NOMO-1 treated with dmso at 0.1 percent for 144 hours (cell line): ENCODE data around the gene RAB7B.
"Not testable (repeated sequence)": the region's sequence is repeated elsewhere in the genome, so short reads cannot be mapped to it uniquely, and the experiment has no call there.

Source experiments
- DNase-seq: peaks from one replicate; lab custom pipeline; 2025; ENCODE audit not compliant: unreplicated experiment; lab: John Stamatoyannopoulos, UW

Gene RAB7B

DNA sequence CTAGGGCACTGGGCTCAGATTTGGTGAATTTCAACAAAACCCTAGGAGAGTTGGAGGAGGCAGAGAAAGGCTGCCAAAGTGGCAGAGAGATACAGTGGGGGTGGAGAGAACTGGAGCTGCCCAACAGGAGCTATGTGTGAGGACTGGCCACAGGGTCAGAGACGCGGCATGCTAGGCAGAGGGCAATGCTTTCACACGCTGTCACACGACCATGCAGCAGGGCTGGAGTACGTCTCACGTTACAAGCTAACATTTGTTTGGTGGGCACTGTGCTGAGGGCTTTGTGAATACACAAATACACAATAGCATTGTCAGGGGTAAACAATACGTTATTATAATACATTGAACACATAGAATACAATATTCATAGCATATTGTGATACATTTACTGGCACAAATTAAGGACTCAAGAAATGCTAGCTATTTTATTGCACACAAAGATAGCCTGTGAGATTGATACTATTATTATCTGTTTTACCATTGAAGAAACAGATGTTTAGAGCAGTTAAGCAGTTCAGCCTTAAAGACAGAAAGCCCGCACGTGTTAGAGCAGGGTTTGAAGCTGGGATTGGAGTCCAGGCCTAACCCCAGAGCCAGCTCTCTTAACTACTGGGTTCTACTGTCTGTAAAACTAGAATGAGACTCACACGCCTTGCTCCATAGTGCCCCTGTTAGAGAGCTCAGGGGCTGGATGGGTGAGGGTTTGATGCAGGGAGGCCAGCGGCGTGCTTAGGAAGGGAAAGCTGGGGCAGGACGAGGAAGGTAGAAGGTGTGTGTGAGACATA, 4.5 kb downstream of the RAB7B start:
- DNase-seq, result no peak

DNA sequence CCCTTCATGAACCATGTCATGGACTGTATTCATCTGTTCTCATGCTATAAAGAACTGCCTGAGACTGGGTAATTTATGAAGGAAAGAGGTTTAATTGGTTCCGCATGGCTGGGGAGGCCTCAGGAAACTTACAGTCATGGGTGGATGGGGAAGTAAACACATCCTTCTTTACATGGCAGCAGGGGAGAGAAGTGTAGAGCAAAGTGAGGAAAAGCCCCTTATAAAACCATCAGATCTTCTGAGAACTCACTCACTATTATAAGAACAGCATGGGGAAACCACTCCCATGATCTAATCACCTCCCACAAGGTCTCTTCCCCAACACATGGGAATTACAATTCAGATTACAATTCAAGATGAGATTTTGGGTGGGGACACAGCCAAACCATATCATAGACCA, 6.6 kb downstream of the RAB7B start:
- not testable (repeated sequence) for DNase-seq

DNA sequence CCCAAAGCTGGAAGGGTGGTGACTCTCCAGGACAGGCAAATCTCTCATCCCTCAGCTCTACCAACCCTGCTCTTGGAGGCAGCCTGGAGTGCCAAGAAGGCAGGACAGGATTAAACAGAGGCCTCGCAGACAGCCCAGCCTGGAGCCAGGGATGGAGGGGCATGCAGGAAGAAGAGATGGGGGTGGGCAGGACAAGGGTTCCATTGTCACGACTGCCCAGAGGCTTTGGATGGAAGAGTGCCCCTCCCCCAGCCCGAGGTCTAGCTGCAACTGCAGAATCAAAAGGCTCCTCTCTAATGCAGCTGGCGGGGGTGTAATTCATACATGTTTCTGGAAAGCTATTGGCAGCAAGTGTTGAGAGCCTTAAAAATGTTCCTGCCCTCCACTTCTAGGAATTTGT, 8.8 kb downstream of the RAB7B start:
- DNase-seq, result no peak

DNA sequence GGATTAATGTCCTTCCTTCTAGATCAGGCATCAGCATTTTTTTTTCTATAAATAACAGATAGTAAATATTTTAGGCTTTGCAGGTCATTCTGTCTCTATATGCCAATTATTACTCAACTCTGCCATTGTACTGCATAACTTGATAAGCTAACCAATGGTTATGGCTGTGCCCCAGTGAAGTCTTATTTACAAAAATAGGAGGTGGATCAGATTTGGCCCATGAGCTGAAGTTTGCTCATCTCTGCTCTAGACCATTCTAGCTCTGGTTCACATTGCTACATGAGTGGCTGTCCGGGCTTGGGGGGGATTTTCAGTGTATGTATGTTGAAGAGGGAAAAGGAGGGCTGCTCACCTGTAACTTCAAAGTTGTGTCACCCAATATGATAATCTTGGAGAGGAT, 10.1 kb downstream of the RAB7B start:
- DNase-seq, result no peak

DNA sequence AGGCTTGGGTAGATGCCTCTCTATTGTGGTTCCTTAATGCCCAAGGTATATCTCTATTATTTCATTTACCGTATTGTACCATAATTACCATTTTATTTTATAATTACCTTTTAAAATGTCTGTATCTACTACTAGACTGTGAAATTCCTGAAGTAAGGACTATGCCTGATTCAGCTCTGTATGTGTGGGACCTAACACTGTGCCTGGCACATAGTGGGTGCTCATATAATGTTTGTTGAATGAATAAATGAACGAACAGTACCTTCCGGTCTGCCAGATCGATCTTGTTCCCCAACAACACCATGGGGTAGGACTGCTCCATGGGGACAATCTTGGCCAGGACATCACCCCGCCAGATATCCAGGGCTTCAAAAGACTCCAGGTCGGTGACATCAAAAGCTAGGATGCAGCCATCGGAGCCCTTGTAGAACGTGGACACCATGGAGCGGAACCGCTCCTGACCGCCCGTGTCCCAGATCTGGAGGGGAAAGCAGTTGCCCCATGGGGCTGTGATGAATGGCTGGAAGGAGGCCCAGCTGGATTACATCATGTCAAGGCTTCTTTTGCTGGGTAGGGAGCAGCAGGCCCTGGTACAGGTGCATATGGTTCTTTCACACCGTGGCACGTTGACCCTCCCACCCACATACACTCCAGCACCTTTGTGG, 10.8 kb downstream of the RAB7B start:
- no peak for DNase-seq

DNA sequence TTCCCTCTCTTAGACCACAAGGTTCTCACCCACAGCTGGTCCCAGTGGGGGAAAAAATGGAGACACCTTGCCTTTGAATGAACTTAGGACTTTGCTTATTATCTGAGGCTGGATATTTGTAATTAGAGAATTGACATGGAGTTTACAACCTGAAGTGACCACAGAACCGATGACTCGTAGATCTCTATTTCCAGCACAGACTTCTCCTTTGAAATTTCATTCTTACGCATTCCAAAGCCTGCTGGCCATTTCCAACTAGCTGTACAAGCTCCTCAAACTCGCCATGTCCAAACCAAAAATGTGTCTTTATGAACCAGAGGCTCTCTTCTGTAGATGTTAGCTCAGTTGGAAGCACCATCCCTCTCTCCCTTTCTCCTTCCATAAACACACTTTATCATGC, 12.0 kb downstream of the RAB7B start:
- no peak for DNase-seq

DNA sequence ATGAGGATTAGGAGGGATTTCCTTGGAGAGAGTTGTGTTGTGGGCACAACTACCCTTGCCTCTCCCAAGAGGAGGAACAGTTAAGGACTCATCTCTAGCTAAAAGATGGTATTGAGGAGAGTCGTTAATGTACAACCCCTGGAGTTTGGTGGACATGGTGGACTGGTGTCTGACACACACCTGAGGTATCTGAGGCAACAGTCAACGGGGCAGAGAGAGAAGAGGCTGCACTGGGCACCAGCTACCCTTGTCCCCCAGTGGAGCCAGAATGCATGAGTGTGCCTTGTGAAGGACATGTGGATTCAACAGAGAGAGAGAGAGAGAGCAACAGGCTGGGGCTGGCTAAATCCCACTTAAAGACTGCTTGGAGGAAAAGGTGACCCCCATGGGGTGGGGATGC, 13.0 kb downstream of the RAB7B start:
- DNase-seq, result no peak

DNA sequence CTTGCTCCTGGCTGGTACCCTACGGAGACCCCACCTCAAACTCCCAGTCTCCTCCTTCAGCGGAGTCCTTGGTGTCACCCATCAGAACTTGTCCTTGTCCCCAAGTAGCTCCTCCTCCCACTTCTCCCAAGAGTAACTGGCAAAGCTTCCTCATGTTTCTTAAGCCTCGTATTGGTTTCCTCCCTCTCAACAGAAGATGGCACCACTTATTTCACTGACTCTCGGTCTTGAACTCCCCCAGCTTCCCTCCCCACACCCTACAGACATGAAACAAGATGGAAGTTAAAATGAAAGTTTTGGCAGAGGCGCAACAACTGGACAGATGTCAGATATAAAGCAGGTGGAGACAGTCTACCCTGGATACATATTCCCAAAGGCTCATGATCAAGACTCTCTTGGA, 13.4 kb downstream of the RAB7B start:
- DNase-seq, result no peak

DNA sequence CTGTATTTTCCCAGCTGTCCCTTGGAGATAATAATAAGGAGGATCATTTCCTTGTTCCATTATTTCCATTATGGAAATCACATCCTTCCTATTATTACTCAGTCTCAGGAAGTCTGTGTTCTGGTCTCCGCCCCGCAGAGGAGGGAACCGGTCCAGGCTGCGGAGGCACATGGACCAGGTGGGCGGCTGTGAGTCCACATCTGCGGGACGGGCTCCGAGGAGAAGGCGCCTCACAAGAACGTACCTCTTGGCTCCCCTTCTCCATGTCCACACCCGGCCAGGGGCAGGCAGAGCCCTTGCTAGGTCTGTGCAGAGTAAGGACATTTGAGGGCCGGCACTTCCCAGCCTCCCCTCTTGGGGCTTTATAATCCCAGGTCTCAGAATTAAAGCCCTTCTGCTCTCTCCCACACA, 14.6 kb downstream of the RAB7B start:
- no peak for DNase-seq

DNA sequence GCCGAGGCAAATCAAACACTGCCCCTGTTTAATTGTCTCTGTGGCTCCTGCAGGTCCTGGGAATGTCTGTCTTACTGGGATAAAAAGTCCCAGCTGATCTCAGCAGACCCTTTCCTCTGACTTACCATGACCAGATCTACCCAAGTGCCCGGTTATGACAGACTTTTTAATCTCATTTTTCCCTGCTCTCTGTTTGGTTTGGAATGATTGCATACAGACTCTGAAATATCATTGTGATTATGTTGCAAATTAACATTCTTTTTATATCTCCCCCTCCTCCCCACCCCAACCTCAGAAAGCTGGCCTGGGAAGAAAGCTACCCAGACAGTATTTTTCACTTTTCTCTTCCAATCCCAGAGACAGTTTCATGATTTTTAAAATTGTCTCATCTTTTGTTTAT, 16.3 kb downstream of the RAB7B start:
- no peak for DNase-seq

DNA sequence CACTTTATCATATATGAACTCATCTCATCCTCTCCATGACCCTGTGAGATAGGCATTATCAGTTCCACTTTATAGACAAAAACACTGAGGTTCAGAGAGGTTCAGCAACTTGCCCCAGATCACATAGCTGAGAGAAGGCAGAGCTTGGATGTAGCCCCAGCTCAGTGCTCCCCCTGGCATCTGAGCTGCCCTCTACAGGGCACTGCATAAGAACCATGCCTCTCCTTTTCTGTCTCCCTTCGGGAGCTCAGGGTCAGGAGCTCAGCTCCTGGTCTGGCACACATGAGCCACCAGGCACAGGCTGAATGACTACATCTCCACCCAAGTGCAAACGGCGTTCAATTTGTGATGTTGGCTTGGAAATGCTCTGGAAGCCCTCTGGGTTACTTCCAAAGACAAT, 16.9 kb downstream of the RAB7B start:
- no peak for DNase-seq

DNA sequence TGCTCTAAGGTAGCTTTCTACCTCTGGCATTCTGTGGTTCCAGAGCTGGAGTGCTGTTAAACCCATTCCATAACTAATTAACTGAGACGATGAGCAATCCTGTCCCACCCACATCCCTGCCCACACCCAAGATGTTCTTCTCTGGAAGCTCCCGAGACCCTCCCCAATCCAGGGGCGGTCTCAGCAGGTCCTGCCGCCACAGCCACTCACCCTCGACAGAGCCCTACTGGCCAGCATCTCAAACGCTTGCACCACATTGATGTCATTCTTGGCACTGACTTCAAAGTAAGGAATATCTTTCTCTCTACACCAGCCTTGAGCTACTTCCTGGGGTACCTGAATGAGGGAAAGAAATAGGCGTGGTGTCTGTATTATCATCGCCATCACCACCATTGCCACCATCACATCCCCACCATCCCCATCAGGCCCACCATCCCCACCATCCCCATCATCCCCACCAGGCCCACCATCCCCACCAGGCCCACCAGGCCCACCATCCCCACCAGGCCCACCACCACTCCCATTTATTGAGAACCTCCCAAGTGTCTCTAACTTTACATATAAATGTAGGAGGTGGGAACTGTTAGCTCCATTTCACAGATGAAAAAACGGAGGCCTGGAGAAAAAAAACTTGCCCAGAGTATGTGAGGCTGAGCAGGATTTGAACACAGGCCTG, 17.7 kb downstream of the RAB7B start:
- no peak for DNase-seq

DNA sequence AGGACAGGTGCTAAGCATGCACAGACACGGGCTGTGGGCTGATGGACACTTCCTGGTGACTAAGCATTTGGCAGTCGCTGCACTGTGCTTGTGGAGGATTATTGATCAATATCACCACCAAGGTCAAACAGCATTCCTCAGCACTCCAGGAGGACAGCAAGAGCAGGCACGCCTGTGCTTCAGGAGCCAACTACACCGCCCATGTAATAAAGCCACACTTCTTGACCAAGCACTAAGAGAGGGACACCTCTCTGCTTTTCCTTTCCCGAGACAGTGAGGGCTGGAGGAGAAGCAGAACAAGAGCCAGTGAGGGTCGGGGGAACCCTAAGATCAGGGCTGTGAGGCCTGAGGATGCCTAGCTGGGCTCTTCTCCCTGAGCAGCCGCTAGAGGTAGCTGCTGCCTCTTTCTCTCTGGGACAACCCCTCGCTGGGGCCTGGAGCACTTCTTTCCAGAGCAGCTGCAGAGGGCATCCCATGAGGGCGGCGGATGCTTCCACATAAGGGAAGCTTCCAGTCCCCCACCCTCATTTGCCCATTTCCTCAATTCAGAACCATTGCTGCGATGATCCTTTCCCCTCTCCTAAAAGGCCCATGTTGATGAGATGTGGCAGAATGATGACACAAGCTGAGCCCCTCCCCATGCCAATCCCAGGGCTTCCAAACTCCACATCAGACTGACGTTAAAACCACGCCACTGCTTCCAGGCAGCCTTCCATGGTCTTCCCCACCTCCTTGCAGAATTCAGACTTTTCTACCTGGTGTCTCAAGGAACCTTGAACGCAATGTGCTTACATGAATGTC, 19.1 kb downstream of the RAB7B start:
- no peak for DNase-seq

DNA sequence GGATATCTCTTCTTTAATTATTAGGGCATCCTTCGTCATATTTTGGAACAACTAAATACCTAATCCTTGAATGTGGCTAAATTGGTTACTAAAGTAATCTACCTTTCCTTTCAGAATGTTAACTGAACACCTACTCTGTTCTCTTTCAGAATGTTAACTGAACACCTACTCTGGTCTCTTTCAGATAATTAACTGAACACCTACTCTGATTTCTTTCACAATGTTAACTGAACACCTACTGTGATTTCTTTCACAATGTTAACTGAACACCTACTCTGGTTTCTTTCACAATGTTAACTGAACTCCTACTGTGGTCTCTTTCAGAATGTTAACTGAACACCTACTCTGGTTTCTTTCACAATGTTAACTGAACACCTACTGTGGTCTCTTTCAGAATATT, 21.9 kb downstream of the RAB7B start:
- no peak for DNase-seq

DNA sequence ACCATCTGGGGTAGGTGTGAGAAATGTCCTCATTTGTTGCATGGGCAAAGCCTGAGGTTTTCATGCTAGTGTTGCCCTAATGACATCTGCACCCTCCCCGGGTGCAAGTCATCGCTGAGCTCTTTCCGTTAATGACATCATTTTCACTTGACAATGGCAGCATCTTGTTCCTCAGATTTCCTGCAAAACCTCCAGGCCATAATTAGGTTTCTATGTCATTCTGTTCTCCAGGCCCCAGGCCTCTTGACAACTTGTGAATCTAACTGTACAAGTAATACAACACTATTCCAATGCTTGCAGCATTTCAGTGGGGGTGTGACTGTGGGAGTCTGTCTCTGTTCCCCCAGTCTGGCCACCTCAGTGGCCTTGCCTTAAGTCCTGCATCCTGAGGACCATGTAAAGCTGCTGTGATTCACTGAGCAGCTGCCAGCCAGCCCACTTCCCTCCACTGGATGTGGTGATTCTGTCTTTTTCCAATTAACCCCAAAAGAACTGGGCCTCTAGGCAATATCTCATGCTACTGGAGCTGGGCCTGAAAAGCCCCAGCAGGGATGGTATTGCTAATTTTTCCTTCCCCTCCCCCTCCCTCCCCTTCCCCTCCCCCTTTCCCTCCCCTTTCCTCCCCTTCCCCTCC, 22.8 kb downstream of the RAB7B start:
- DNase-seq, result no peak

DNA sequence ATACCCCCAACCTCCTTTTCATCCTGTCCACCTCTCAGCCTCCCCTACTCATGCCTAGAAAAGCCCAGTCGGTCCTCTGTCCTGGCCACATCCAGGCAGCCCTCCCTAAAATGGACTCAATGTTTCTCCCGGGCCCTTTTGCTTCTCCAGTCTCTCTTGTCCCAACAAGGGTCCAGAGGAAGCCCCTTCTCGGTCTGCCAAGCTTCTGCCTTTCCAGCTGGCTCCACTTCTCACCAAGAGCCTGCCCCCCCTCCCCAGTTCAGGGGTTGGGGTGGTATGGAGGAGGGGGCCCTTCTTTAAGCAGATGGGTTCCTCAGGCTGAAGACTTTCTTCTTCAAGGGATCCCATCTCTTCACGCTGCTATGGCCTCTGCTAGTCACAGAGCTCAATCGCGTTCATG, 23.9 kb downstream of the RAB7B start:
- no peak for DNase-seq

DNA sequence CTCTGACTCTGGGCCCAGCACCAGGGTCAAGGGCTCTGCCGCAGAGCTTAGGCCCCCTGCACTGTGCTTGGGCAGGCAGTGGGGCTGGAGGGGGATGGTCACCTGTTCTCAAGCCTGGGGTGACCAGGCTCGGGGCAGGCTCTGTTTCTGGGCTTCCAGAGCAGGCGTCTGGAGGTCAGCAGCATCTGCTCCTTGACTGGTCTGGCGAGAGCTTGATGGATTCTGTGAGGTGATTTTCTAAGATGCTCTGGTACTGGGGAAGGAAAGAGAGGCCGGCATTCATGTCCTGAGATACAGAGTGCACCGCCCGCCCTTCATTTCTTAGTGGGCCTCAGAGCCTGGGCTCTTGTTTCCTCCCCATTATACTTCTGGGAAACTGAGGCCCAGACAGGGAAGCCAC, 24.5 kb downstream of the RAB7B start:
- DNase-seq, result no peak

DNA sequence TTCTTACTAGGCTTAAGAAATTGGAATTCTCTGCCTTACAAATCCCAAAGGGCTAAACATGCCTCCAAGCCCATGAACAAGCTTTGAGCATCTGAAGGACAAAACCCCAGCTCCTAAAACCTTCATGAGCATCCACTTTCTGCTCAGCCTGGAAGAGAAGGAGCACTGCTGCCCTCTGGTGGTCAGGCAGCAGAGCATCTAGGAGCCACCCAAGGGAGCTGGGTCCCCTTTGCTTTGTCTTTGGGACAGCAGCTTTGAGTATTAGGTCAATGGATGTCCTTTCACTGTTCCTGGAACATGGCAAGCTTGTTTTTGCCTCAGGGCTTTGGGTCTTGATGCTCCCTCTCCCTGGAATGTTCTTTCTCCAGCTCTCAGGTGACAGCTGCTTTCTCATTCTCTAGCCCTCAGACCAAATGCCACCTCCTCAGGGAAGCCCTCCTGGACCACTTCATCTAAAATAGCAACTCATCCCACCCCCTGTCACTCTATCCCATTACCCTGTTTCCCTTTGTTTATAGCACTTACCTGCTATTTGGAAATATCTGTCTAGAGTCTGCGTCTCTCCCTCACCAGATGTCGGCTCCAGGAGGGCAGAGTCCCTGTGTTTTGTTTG, 25.7 kb downstream of the RAB7B start:
- peak; percentile 62 for DNase-seq

DNA sequence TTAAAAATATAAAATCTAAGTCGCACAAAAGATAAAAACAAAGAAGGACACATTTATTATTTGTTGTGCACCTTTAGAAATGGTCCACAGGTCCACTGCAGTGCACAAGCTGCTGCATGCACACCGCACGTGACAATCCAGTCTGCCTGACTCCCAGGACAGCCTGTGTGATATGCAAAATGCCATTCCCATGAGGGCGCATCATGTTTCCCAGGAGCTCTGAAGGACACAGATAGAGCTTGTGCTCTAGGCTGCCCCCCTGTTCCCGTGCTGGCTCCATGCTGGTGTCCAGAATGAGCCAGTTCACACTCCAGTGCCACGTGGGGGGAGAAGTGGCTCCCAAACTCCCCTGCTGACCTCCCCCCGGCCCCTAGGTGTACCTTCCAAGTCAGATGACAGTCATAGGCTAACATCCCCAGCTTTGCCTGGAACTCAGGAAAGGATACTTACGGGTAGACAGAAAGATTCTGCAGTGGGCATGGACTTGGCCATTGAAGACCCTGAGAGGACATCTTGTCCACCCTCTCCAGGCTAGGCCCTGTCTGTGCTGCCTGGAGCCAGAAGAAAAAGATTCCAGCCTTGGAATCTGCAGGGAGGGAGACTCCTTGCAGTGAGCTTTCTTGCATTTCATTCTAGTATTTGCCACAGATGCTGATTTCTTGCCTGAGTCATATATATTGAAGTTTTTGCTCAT, 26.3 kb downstream of the RAB7B start:
- DNase-seq, result no peak

DNA sequence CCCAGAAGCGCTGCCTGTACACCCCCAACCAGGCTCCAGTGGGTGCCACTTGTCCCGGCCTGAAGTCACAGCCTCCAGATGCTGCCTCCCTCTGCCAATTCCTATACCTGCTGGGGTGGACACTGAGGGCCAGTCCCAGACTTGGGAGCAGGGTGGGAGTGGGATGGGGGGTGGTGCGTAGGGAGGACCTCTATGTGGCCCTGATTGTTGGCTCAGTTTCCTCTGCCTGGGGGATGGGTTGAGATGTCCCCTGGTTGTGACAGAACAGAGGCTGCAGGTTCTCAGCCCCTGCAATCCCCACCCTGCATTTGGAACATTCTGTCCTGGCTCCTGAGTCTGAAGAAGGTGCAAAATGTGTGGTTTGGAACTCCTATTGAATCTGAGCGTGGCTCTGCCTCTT, 27.2 kb downstream of the RAB7B start:
- DNase-seq, result no peak
